Measurements from ENCODE around the gene OSBP.
"Not testable (repeated sequence)": the region's sequence is repeated elsewhere in the genome, so short reads cannot be mapped to it uniquely, and the experiment has no call there.

DNA sequence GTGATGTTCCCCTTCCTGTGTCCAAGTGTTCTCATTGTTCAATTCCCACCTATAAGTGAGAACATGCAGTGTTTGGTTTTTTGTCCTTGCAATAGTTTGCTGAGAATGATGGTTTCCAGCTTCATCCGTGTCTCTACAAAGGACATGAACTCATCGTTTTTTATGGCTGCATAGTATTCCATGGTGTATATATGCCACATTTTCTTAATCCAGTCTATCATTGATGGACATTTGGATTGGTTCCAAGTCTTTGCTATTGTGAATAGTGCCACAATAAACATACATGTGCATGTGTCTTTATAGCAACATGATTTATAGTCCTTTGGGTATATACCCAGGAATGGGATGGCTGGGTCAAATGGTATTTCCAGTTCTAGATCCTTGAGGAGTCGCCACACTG, 71.9 kb downstream of the OSBP start:
- TF ChIP-seq POLR2A (IDR thresholded peaks at IDR 0.05) = not testable (repeated sequence)
- TF ChIP-seq, protein P1, sequence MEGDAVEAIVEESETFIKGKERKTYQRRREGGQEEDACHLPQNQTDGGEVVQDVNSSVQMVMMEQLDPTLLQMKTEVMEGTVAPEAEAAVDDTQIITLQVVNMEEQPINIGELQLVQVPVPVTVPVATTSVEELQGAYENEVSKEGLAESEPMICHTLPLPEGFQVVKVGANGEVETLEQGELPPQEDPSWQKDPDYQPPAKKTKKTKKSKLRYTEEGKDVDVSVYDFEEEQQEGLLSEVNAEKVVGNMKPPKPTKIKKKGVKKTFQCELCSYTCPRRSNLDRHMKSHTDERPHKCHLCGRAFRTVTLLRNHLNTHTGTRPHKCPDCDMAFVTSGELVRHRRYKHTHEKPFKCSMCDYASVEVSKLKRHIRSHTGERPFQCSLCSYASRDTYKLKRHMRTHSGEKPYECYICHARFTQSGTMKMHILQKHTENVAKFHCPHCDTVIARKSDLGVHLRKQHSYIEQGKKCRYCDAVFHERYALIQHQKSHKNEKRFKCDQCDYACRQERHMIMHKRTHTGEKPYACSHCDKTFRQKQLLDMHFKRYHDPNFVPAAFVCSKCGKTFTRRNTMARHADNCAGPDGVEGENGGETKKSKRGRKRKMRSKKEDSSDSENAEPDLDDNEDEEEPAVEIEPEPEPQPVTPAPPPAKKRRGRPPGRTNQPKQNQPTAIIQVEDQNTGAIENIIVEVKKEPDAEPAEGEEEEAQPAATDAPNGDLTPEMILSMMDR (IDR thresholded peaks at IDR 0.05) = not testable (repeated sequence)
